ENCODE data around the gene NUP205.

NUP205 gene

DNA sequence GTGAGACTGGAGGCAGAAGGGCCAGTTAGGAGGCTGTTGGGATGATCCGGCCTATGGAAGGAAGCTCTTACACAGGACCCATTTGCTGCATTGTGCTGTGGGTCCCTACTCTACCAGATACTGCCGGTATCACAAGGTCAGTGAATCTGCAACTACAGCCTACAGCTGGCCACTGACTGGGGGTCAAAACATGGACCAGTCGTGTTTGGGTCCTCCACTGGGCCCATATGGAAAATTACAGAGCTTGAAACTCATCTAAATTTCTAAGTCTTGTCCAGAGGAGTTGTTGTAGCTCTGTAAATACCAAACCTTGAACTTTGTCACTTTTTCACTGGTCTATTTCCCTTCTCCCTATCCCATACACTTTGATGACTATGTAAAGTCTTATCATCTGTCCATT is 5.6 kb upstream of the NUP205 start:
- DNase-seq: no peak

DNA sequence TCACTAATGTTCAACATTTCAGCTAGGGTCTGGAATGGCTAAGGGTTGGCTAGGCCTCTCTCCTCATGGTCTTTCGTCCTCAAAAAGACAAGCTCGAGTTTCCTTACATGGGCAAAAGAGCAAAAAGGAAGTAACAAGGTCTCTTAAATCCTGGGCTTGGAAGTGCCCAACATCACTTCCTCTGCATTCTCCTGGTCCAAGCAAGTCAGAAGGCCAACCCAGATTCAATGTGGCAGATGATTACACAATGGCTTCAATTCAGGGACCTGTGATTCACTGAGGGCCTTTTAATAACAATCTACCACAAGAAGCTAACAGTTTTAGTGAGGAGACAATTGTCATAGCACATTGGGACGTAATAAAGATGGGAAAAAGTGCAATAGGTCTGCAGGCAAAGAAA is 4.4 kb upstream of the NUP205 start:
- no peak for DNase-seq

DNA sequence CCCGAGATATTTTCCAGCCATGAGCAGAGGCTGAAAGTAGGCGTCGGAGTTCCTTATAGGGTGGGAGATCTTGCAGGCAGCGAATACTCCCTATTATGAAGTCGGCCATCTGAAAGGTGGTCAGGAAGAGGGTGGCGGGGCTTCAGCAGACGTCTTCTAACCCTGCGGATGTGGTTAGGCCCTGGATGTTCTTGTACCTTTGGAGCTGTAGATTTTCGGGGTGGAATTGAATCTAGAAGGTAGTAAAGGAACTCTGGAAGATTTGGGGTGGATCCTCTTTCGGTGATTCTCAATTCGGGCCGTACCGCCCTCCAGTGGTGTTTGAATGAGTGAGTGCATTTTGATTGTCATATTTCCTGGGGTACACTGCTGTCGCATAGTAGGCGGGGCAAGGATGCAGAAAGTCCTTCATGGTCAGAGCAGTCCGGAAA is 635 bp downstream of the NUP205 start:
- peak; percentile 77 for DNase-seq

DNA sequence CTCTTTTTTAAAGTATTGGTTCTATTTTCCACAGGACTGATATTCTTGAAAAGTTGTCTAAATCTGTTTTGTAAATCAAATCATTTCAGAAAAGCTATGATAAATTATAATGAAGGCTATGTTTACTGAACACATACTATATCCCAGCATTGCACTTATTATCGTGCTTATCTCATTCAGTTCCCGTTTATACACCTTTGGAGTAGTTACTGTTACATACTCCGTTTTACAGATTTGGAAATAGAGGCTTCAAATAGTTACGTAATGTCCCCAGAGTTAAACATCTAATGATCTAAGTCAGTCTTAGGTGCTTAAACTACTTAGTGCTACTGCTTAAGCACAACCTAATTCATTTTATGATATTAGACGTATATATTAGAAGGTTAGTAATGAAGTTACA is 1.2 kb downstream of the NUP205 start:
- DNase-seq: no peak

DNA sequence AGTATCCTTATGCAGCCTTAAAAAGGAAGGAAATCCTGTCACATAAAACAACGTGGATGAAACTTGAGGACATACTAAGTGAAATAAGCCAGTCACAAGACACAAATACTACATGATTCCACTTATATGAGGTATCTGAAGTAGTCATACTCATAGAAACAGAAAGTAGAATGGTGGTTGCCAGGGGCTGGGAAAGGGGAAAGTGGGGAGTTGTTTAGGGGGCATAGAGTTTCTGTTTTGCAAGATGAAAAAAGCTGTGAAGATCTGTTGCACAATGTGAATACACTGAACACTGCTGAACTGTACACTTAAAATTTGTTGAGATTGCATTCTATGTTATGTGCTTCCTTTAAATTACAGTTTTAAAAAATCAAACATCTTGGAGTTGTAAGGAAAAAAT is 2.9 kb downstream of the NUP205 start:
- DNase-seq: no peak

DNA sequence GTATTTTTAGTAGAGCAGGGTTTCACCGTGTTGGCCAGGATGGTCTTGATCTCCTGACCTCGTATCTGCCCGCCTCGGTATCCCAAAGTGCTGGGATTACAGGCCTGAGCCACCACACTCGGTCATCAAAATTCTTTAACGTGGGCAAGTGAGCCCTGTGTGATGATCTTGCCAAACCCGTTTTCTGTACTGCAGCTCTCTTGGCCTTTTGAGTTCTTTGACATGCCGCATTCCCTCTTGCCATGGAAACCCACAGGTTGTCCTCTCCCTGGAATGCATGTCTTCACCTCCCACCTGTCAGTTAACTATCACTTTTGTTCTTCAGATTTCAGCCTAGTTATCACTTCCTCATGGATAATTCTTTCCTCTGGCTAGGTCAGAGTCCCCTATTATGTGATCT is 5.0 kb downstream of the NUP205 start:
- no peak for DNase-seq

DNA sequence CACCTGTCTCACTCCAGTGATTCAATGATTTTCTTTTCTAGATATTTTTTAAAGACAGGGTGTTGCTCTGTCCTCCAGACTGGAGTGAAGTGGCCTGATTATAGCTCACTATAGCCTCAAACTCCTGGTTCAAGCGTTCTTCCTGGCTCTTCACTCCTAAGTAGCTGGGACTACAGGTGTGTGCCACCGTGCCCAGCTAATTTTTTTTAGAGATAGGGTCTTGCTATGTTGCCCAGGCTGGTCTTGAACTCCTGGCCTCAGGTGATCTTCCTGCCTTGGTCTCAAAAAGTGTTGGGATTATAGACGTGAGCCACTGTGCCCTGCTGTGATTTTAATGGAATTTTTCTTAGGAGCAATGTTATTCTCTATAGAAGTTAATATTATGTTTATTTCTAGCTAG is 14.1 kb downstream of the NUP205 start:
- DNase-seq: no peak

DNA sequence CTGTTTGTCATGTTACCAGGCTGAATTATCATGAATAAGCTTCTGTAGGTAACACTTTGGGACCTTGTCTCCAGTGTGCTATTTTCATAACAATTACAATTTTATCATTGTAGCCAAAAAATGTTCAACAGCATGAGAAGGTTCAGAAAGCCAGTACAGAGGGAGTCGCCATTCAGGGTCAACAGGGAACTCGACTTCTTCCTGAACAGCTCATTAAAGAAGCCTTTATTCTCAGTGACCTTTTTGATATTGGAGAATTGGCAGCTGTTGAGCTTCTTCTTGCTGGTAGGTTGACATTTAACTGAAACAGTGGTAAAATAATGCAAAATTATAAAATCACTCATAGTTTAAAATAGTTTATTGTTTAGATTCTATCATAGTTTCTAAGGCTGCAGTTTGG is 15.8 kb downstream of the NUP205 start:
- no peak for DNase-seq

DNA sequence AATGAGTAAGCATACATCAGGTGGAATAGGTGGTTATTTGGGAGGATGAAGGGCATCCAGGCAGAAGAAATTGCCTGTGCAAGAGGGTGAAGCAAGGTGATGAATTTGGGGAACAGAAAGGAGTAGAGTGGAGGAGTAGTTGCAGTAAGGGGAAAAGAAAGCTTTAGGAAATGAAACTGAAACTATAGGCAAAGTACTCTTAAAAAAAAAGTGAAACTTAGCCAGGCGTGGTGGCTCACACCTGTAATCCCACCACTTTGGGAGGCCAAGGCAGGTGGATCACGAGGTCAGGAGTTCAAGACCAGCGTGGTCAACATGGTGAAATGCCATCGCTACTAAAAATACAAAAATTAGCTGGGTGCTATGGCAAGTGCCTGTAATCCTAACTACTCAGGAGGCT is 17.6 kb downstream of the NUP205 start:
- no peak for DNase-seq

DNA sequence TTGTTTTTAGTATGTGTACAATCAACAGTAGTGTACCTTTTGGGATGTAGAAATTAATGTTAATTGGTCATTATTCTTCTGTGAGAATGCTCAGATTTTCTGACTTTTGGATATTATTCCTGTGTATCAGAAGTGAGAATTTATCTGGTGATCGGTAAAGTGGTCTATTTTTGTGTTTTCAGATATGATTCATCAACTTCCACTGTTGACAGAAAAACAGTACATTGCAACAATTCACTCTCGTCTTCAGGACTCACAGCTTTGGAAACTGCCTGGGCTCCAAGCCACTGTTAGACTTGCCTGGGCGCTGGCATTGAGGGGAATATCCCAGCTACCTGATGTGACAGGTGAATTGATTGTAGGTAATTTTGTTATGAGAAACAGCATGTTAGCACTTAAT is 20.9 kb downstream of the NUP205 start:
- DNase-seq: no peak

DNA sequence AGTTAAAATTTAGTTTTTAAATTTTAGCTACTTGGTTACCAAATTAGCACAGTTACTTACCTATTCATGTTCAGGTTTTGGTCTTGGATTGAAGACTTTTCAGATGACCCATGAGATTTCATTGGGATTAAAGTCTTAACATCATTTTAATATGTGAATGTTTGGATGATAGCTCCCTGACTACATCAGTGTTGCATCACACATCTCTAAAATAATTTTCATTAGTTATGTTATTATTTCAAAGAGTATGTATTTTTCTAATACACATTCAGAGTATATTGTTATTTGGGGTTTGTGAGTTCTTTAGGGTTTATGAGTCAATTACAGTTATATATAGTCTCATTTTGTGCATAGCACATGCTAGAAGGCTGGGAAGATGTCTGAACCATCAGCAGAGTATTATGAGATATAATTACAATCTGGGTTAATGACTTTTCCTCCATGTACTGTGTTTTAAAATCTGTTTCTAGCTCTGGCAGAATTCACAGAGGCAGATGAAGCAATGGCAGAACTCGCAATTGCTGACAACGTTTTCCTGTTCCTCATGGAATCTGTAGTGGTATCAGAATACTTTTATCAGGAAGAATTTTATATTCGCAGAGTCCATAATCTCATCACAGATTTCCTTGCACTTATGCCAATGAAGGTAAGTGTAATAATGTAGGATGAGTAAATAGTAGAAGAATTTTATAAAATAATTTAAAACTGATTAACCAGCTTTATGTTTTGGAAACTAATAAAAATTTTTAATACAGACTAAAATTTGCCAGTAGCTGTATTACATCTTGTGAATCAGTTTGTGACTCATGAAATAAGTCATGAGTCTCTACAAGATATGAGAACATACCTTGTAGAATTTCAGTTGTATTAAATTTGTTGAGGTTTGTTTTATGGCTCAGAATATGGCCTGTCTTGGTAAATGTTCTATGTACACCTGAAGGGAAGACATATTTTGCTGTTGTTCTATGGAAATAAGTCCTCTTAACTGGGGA is 26.9 kb downstream of the NUP205 start:
- DNase-seq: no peak

DNA sequence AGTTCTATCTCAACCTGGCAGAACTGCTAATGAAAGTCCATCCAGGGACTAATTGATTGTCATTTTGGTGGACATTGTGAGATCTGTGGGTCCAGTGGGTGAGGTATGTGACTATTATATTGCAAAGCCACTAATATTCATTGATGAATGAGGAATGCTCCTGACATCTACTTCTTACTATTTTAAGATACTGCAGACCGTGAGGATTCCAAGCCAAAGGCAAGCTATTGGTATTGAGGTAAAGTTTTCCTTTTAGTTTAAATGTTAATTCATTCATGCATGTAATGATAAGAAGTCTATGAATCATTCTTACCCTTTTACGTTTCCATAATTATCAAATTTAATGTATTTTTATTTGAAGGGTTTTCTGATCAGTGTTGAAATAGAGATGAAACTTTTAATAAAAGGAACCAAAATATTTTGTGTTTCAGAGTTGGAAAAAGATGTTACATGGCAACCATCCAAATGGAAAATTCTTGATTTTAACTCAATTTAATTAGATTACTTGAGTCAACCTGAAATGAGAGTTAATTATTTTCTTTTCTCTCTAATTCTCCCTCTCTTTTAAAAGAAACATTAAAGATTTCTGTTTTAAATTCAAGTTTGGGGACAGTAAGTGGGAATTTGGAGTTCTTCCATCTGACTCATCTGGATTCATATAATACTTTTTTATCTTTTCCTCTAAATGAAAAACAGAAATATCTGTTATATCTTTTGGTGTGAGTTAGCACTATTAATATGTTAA is 39.6 kb downstream of the NUP205 start:
- peak; percentile 16 for DNase-seq

DNA sequence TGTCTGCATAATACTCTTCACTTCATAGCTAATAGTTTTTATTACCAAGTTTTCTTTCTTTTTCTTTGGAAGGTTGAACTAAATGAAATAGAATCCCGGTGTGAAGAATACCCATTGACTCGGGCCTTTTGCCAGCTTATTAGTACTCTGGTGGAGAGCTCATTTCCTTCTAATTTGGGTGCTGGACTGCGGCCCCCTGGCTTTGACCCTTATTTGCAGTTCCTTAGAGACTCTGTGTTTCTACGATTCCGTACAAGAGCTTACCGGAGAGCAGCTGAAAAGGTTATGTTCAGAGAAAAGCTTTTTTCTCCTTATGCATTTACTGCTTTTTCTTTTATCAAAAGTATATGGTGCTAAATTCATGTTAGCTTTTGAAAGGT is 40.2 kb downstream of the NUP205 start:
- DNase-seq: no peak

DNA sequence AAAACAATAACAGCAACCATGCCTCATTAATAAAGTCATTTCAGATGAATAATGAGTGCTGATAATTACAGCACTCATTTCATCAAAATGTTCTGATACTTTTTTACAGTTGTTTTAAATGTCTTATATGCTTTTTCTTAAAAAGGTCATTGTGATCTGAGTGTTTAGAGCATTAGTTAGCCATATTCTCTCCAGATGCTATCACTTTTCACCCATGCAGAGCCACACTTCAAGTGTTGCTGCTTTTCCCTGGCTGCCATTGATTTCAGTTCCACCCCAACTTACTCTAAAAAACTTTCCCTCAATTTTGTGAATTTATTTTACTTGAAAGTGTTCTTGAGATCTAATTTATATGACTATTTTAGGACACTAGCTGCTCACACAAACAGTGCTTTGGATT is 41.8 kb downstream of the NUP205 start:
- no peak for DNase-seq

DNA sequence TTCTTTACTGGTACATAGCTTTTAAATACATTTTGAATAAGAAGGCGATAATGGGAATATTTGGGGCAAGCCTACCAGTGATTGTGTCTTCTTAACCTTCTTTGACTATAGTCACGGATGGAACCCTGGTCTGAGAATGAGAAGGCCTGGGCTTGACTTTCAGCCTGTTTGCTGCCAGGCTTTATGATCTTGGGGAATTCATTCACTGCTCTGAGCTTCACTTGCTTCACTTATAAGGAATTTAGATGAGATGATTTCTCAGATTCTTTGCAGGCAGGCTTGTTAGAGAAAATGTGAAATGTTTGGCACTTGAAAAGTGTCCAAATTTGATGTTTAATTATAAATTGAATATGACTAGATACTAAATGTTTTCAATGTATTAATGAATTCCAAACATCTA is 42.5 kb downstream of the NUP205 start:
- DNase-seq: no peak

DNA sequence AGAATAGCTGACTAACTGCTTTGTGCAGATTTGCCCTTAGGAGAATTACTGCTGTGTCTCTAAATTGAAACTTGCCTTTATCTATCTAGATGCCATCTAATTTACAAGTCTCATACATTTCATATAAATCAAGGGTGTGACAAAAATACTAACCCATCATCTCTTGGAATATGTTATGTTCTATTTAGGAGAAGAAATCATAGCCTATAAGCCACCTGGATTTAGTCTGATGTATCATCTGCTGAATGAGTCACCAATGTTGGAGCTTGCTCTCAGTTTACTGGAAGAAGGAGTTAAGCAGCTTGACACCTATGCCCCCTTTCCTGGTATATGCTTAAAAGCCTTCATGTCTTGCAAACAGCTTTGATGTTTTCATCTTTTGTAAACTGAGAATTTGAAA is 43.5 kb downstream of the NUP205 start:
- no peak for DNase-seq

DNA sequence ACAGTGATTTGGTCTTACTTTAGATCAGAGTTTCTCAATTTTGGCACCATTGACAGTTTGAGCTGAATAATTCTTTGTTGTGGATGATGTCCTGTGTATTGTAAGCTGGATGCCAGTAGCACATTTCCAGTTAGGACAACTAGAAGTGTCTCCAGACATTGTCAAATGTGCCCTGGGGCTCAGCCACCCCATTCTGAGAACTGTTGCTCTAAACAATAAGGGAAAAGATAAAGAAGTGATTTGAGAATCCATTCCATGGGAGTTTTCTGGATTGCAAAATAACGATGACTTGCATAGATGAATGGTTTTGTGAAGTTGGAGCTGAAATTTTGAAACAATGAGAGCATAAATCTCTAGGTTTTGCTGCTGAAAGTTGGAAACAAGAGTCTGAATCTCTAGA is 44.6 kb downstream of the NUP205 start:
- DNase-seq: no peak

DNA sequence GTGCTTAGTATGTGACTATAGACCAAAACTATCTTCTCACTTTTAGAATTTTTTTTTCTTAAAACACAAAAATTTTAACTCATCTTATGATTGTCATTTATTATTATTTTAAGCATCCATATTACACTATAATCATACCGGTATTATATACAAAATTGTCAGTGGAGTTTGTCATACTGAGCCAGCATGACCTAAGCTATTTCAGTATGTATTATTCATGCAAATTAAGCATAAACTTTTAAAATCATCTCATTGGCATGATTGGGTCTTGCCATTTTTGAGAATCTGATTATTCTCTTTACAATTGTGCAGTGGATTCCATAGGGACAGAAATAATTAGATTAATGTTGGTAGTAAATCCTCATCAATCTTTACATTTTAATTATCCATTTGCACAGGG is 58.4 kb downstream of the NUP205 start:
- peak; percentile 11 for DNase-seq

DNA sequence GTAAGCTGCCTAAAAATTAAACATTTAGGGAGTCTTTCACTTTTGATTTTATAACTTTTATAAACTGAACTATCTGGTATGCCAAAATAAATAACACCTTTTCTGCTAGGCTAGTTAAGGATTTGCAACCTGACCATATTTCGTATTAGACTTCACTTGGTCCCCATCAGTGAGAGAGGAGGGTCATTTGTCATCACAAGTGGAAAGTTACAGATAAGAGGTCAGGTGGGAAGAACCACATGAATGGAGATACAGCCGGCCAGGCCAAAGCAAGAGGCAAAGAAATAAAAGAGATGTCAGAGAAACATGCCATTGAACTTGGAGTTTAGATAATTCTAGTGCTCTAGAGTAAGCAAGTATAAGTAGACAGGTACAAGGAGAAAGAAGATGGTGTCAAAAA is 60.1 kb downstream of the NUP205 start:
- DNase-seq: no peak

DNA sequence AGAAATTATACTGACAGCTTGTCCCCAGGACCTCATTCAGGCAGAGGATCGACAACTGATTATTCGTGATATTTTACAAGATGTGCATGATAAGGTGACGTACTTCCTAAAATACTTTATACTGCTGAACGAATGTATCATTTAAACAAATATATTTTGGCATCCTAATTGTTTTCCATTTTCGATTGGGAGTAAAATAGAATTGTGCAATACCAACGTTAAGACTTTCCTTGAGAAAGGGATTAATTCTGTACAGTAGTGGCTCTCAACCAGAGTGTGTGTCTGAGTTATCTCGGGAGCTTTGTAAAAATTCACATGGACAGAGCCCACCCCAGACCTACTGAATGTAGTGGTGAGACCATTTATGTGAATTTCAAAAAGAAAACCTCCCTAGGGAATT is 60.8 kb downstream of the NUP205 start:
- DNase-seq: no peak

DNA sequence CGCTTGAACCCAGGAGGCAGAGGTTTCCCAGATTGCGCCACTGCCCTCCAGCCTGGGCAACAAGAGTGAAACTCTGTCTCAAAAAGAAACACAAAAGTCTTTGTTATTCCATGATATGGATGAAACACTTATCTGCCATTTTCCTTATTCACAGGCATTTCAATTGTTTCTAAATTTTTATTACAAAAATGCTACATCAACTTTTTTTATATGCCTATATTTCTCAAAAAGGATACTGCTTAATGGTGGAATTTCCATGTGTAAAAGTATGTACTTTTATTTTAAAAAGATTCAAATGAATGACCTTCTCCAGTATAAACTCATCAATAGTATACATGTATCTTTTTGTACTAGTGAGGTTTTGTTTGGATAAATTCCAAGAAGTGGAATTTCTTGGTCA is 62.7 kb downstream of the NUP205 start:
- DNase-seq: no peak

DNA sequence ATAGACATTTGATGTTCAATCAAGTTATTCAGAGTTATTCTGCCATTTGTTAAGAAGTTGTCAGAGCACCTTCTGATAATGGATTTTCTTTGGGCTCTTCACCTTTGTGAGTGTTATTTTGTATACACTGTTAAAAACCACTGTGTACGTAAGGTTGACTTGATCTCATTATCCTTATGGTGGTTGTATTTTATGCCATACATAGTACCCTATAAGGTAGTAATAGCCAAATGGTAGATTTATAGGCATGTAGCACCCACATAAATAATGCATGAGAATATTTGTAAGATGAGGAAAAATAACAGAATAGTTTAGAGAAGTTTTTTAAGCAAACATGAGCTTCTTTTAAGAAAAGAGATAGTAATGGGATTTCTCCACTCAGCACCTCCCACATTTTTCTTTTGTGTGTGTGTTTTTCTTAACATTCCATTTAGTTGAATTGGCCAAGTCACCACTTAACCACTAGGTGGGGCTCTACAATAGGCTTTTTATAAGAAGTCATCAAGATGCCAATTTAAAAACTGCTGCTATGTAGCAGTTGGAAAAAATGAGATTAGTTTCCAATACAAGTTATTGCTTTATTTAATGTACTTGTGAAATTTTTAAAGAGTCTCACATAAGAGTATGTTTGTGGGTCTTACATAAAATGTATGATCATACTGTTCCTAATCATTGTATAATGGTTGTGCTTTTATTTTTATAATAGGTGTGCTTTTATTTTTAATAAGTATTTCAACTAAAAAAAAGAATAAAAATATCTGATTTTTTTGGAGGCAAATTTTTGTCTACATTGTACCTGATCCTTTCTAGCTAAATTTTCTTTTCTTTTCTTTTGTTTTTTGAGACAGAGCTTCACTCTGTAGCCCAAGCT is 63.5 kb downstream of the NUP205 start:
- peak; percentile 91 for DNase-seq
